Activated naive CD4-positive, alpha-beta T cell treated with anti-CD3 and anti-CD28 coated beads, Interleukin-2, amount 10 ng/mL, durations not matched to agents 7 days and 5 days (primary cell): ENCODE results near the gene EIF4H.
"Not testable (repeated sequence)": the region's sequence is repeated elsewhere in the genome, so short reads cannot be mapped to it uniquely, and the experiment has no call there.

Experiments
- CTCF ChIA-PET: fragments of 350-600 bp; sonication (Branson Sonifier 250); formaldehyde crosslinking; loops from one replicate; lab custom pipeline; 2021; ENCODE audit warnings: antibody characterized with exemption; lab: Charles Lee
- DNase-seq: peaks from one replicate; pipeline ENCODE4 v3.0.0-alpha.2; 2020
- H3K27ac Mint-ChIP-seq: one replicate; pipeline ENCODE4 v1.8.0; 2021; ENCODE audit warnings: mild to moderate bottlenecking, moderate library complexity, mixed read lengths
- H3K27me3 Mint-ChIP-seq: one replicate; pipeline ENCODE4 v1.8.0; 2021; ENCODE audit warnings: mild to moderate bottlenecking, mixed read lengths
- H3K36me3 Mint-ChIP-seq: one replicate; pipeline ENCODE4 v1.8.0; 2021; ENCODE audit warnings: mixed read lengths
- H3K4me1 Mint-ChIP-seq: one replicate; pipeline ENCODE4 v1.8.0; 2021; ENCODE audit warnings: mixed read lengths
- H3K4me3 Mint-ChIP-seq: one replicate; pipeline ENCODE4 v1.8.0; 2021; ENCODE audit warnings: mild to moderate bottlenecking, moderate library complexity, mixed read lengths
- H3K9me3 Mint-ChIP-seq: one replicate; pipeline ENCODE4 v1.8.0; 2021; ENCODE audit warnings: mixed read lengths

Gene EIF4H

GRCh38 chr7:74197449-74198124 is 23.4 kb downstream of the EIF4H start:
- Mint-ChIP-seq H3K9me3 (no peaks in the 10 kb centered on the region), H3K36me3 (peaks cover 32% of the 10 kb centered on the region), H3K4me1 (peaks cover 12% of the 10 kb centered on the region), H3K27ac (no peak overlapping the region), H3K27me3 (no peaks in the 10 kb centered on the region), H3K4me3 (no peak overlapping the region)
- DNase-seq = no peak
- CTCF ChIA-PET = interaction anchor here (1.0 to 1.6 kb wide), 2 partner anchors 9 to 218 kb away, joined by 4 to 7 read pairs; no protein-coding TSS in a partner anchor

- Mint-ChIP-seq H3K27me3 (peaks cover 6% of the 10 kb centered on the region), H3K4me3 (no peak overlapping the region), H3K27ac (peak overlapping the region; percentile 64), H3K9me3 (no peaks in the 10 kb centered on the region), H3K4me1 (peaks cover 21% of the 10 kb centered on the region), H3K36me3 (peaks cover 18% of the 10 kb centered on the region)
- CTCF ChIA-PET = interaction anchor here (0.6 to 7.0 kb wide), 3 partner anchors 69 to 132 kb away, joined by 3 to 65 read pairs (median 3); no protein-coding TSS in a partner anchor
- no peak for DNase-seq
Measured at GRCh38 chr7:74199551-74200355, 25.6 kb downstream of the EIF4H start.

- Mint-ChIP-seq H3K36me3 (peaks cover 3% of the 10 kb centered on the region), H3K27ac (no peak overlapping the region), H3K9me3 (no peaks in the 10 kb centered on the region), H3K4me1 (peaks cover 20% of the 10 kb centered on the region), H3K27me3 (peaks cover 23% of the 10 kb centered on the region), H3K4me3 (no peak overlapping the region)
- DNase-seq = peak; percentile 23
- CTCF ChIA-PET = interaction anchor here (1.1 to 8.1 kb wide), 5 partner anchors 41 to 198 kb away, joined by 3 to 145 read pairs (median 4); no protein-coding TSS in a partner anchor
Measured at GRCh38 chr7:74202841-74203556, 28.8 kb downstream of the EIF4H start.

- DNase-seq = no peak
- peaks cover 3% of the 10 kb centered on the region for H3K36me3 Mint-ChIP-seq
- H3K27ac Mint-ChIP-seq = no peak overlapping the region
- H3K9me3 Mint-ChIP-seq = no peaks in the 10 kb centered on the region
- H3K4me1 Mint-ChIP-seq = peaks cover 23% of the 10 kb centered on the region
- CTCF ChIA-PET = interaction anchor here (0.6 to 8.1 kb wide), 4 partner anchors 10 to 370 kb away, joined by 3 to 145 read pairs (median 42); no protein-coding TSS in a partner anchor
- H3K27me3 Mint-ChIP-seq = peaks cover 23% of the 10 kb centered on the region
- no peak overlapping the region for H3K4me3 Mint-ChIP-seq
Measured at GRCh38 chr7:74203956-74204618, 29.9 kb downstream of the EIF4H start.

- peak; percentile 12 for DNase-seq
- H3K27ac Mint-ChIP-seq, H3K4me3 Mint-ChIP-seq, H3K36me3 Mint-ChIP-seq, H3K9me3 Mint-ChIP-seq: not testable (repeated sequence)
- peaks cover 23% of the 10 kb centered on the region for H3K27me3 Mint-ChIP-seq
- CTCF ChIA-PET = interaction anchor here (0.5 to 8.1 kb wide), 33 partner anchors 8 to 204 kb away, joined by 3 to 145 read pairs (median 5); no protein-coding TSS in a partner anchor
- peaks cover 39% of the 10 kb centered on the region for H3K4me1 Mint-ChIP-seq
Measured at GRCh38 chr7:74206052-74206451, 31.9 kb downstream of the EIF4H start.

GRCh38 chr7:74206589-74207120 is 32.5 kb downstream of the EIF4H start:
- H3K27ac Mint-ChIP-seq = peak overlapping the region; percentile 62
- H3K4me1 Mint-ChIP-seq = peaks cover 40% of the 10 kb centered on the region
- peak; percentile 86 for DNase-seq
- no peaks in the 10 kb centered on the region for H3K9me3 Mint-ChIP-seq
- no peak overlapping the region for H3K4me3 Mint-ChIP-seq
- H3K36me3 Mint-ChIP-seq = peaks cover 3% of the 10 kb centered on the region
- peaks cover 23% of the 10 kb centered on the region for H3K27me3 Mint-ChIP-seq
- CTCF ChIA-PET = interaction anchor here (0.5 to 8.1 kb wide), 32 partner anchors 9 to 203 kb away, joined by 3 to 145 read pairs (median 5); no protein-coding TSS in a partner anchor

- Mint-ChIP-seq H3K4me1 (peaks cover 40% of the 10 kb centered on the region), H3K4me3 (no peak overlapping the region), H3K27ac (no peak overlapping the region)
Measured at GRCh38 chr7:74207586-74207985, 33.4 kb downstream of the EIF4H start.

GRCh38 chr7:74208241-74208640 is 34.1 kb downstream of the EIF4H start:
- not testable (repeated sequence) for H3K36me3 Mint-ChIP-seq, H3K27ac Mint-ChIP-seq, H3K9me3 Mint-ChIP-seq, H3K4me3 Mint-ChIP-seq
- Mint-ChIP-seq H3K27me3 (peaks cover 23% of the 10 kb centered on the region), H3K4me1 (peaks cover 35% of the 10 kb centered on the region)
- CTCF ChIA-PET = interaction anchor here (0.9 to 8.1 kb wide), 6 partner anchors 7 to 198 kb away, joined by 3 to 145 read pairs (median 22); no protein-coding TSS in a partner anchor
- DNase-seq = peak; percentile 13

More at GRCh38 chr7:74207586-74207985, 33.4 kb downstream of the EIF4H start:
- H3K27me3 Mint-ChIP-seq = peaks cover 23% of the 10 kb centered on the region
- peaks cover 3% of the 10 kb centered on the region for H3K36me3 Mint-ChIP-seq
- H3K9me3 Mint-ChIP-seq = no peaks in the 10 kb centered on the region
- no peak for DNase-seq
- CTCF ChIA-PET = interaction anchor here (1.5 to 8.1 kb wide), 9 partner anchors 10 to 199 kb away, joined by 5 to 145 read pairs (median 18); no protein-coding TSS in a partner anchor

- no peaks in the 10 kb centered on the region for H3K9me3 Mint-ChIP-seq
- peaks cover 3% of the 10 kb centered on the region for H3K36me3 Mint-ChIP-seq
- H3K4me3 Mint-ChIP-seq = no peak overlapping the region
- H3K4me1 Mint-ChIP-seq = peaks cover 41% of the 10 kb centered on the region
- peaks cover 5% of the 10 kb centered on the region for H3K27me3 Mint-ChIP-seq
- no peak overlapping the region for H3K27ac Mint-ChIP-seq
- DNase-seq = no peak
- CTCF ChIA-PET = no interaction called here
Measured at GRCh38 chr7:74212661-74213060, 38.5 kb downstream of the EIF4H start.

GRCh38 chr7:74214816-74215630 is 40.9 kb downstream of the EIF4H start:
- H3K4me3 Mint-ChIP-seq = no peak overlapping the region
- peaks cover 40% of the 10 kb centered on the region for H3K4me1 Mint-ChIP-seq
- no peak overlapping the region for H3K27ac Mint-ChIP-seq
- peaks cover 11% of the 10 kb centered on the region for H3K36me3 Mint-ChIP-seq
- no peak for DNase-seq
- H3K27me3 Mint-ChIP-seq = peaks cover 4% of the 10 kb centered on the region
- H3K9me3 Mint-ChIP-seq = no peaks in the 10 kb centered on the region
- CTCF ChIA-PET = no interaction called here

- DNase-seq = no peak
- Mint-ChIP-seq H3K4me3 (no peak overlapping the region), H3K27ac (no peak overlapping the region), H3K4me1 (peaks cover 33% of the 10 kb centered on the region), H3K27me3 (peaks cover 4% of the 10 kb centered on the region), H3K9me3 (no peaks in the 10 kb centered on the region), H3K36me3 (peaks cover 11% of the 10 kb centered on the region)
- CTCF ChIA-PET = interaction anchor here (2.9 kb wide), 1 partner anchor 9 kb away, joined by 25 read pairs; no protein-coding TSS in a partner anchor
Measured at GRCh38 chr7:74215921-74216320, 41.8 kb downstream of the EIF4H start.

GRCh38 chr7:74216361-74216761 is 42.2 kb downstream of the EIF4H start:
- Mint-ChIP-seq H3K4me1 (peaks cover 30% of the 10 kb centered on the region), H3K27ac (no peak overlapping the region), H3K4me3 (no peak overlapping the region), H3K36me3 (peaks cover 11% of the 10 kb centered on the region), H3K9me3 (no peaks in the 10 kb centered on the region), H3K27me3 (peaks cover 4% of the 10 kb centered on the region)
- no peak for DNase-seq
- CTCF ChIA-PET = interaction anchor here (2.9 kb wide), 1 partner anchor 9 kb away, joined by 25 read pairs; no protein-coding TSS in a partner anchor
